WI38 (cell line): ENCODE data around the gene LMX1B.
A peak's percentile ranks its signal among the peaks of the same experiment; 100 is the strongest.

Source experiments
- H3K4me3 ChIP-seq: 2 replicates; pipeline ENCODE4 v1.5.1; 2011; ENCODE audit warnings: low read depth, mild to moderate bottlenecking, control low read depth, low read length
- TF ChIP-seq, protein P1 (sequence below): IDR thresholded peaks from 2 replicates; pipeline ENCODE4 v1.5.1; 2012; ENCODE audit warnings: low read depth, mild to moderate bottlenecking, control low read depth, low read length

LMX1B gene

DNA sequence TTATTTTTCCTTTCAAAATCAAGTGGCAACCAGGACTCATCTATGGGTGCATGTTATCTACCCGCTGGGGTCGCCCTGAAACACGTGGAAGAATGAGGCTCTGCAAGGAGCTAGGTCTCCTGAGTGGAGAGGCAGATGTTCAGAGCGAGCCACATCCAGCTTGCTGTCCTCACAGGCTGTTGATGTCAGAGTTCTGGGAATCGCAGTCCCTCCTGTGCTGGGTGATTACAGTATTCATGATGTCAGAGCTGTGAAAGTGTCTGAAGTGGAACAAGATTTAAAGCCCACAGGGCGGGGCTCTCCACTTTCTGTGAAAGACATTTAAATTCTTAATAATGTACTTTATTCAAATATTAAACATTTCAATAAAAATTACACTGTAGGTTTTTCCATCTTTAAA, 24.4 kb upstream of the LMX1B start:
- H3K4me3 ChIP-seq: no peak overlapping the region
- TF ChIP-seq, protein P1, sequence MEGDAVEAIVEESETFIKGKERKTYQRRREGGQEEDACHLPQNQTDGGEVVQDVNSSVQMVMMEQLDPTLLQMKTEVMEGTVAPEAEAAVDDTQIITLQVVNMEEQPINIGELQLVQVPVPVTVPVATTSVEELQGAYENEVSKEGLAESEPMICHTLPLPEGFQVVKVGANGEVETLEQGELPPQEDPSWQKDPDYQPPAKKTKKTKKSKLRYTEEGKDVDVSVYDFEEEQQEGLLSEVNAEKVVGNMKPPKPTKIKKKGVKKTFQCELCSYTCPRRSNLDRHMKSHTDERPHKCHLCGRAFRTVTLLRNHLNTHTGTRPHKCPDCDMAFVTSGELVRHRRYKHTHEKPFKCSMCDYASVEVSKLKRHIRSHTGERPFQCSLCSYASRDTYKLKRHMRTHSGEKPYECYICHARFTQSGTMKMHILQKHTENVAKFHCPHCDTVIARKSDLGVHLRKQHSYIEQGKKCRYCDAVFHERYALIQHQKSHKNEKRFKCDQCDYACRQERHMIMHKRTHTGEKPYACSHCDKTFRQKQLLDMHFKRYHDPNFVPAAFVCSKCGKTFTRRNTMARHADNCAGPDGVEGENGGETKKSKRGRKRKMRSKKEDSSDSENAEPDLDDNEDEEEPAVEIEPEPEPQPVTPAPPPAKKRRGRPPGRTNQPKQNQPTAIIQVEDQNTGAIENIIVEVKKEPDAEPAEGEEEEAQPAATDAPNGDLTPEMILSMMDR: no peak

DNA sequence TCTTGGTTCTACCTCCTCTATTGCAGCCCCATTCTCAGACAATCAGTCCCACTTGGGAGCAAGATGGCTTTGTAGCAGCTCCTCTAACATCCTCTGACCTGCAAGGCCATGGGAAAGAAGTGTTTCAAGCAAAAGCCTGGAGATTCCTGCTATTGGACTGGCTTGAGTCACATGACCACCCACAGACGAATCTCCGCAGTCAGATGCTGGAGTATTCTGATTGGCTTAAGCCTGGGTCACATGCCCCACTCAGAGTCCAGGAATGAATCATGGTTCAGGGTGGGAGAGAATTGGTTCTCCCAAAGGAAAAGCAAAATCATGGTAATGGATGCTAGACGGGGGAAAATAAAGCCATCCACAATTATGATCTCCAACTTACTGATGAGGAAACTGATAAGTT, 22.6 kb upstream of the LMX1B start:
- TF ChIP-seq, protein P1: no peak
- no peak overlapping the region for H3K4me3 ChIP-seq

DNA sequence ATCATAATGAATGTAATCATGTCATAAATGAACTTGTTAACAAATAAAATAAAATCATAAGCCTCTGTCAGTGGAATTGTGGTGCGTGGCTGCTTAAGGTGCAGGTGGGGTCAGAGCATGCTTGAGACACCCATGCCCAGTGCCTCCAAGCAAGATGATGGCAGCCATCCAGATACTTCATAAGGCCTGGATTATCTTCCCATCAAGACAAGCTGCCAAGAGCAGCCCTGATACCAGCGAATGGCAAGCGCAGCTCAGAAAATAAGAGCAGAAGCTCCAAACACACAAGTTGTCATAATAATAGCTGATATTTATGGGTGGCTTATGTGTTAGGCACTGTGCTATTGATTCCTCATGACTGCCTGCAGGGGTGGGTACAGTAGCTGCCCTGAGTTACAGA, 21.8 kb upstream of the LMX1B start:
- TF ChIP-seq, protein P1: no peak
- no peak overlapping the region for H3K4me3 ChIP-seq

DNA sequence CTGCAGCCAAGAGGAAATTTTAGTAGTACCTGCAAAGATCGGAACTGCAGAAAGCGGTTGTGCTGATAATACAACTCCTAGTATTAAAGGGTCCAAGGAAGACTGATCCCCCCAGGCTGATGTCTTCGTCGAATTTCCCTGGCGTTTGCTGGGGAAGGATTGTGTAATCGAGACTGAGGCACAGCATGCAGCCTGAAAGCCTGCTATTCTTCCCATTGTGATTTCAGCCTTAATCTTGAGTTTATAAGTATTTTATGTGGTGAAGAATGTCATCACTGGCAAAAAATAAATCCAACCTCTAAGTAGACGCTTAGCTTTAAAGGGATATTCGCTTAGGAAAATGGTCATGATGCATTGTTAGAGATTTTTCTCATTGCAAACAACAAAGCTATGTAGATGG, 21.3 kb upstream of the LMX1B start:
- TF ChIP-seq, protein P1: no peak
- no peak overlapping the region for H3K4me3 ChIP-seq

DNA sequence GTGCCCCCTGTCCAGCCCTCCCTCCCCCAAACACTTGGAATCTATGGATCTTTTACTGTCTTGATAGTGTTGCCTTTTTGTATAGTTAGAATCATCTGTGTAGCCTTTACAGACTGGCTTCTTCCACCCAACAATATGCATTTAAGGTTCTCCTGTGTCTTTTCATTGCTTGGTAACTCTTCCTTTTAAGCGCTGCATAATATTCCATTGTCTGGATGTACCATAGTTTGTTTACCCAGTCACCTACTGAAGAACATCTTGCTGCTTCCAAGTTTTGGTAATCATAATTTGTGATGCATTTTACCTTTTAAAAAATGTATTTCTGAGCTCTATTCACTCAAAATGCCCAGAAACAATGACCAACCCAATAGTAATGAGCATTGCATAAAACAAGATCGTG, 17.7 kb upstream of the LMX1B start:
- TF ChIP-seq, protein P1: no peak
- H3K4me3 ChIP-seq: no peak overlapping the region

DNA sequence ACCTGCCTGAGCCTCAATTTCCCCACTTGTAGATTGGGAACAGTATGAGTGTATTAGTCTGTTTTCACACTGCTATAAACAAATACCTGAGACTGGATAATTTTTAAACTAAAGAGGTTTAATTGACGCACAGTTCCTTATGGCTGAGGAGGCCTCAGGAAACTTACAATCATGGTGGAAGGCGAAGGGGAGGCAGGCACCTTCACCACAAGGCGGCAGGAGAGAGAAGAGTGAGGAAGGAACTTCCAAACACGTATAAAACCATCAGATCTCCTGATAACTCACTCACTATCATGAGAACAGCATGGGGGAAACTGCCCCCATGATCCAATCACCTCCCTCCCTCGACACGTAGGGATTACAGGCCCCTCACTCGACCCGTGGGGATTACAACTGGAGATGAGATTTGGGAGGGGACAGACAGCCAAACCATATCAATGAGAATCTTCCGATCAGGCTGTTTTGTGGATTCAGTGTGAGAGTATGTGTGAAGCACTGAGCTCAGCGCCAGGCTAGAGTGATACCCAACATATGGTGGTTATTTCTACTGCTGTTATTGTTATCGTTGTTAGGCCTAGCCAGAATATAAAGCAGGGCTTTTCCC, 14.6 kb upstream of the LMX1B start:
- TF ChIP-seq, protein P1: peak; percentile 14; the same call in 1 of the 2 replicates
- no peak overlapping the region for H3K4me3 ChIP-seq

DNA sequence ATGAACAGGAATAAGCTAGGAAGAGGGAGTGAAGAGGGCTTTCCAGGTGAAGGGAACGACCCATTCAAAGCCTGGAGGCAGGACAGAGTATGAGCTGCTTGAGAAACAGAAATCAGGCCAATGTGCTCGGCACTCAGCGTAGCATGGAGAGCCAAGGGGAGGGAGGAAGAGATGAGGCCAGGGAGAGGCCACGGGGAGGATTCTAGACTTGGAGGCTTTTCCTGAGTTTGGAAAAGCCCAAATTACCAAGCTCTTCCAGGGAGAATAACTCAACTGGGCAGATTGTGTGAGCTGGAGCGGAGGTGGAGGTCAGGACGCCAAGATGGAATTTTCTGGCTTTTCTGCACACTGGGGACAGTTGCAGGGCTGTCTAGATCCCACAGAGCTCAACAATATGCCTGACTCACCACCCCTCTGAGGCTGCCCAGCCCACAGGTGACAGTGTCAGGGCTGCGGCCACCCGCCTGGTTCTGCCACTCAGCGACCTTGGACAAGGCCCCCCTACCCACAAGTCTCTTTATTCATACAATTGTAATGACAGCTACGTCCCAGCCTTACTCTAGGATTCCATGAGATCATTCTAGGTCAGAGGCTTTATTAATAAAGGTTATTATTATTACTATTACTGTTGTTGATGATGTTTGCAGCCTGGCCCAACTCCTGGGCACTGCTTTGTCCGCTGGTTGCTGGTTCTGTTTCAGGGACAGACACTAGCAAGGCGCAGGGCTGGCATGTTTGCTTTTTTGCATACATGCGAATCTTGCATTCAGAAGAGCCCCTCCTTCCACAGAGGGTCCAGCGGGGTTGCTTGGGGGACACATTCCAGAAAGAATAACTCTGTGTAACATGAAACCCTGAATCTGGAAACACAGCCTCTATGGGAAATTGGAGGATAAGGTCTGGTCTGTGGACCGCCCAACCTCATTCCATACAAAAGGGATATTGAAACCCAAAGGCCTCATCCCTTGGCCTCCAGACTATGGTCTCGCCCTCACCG, 9.4 kb upstream of the LMX1B start:
- TF ChIP-seq, protein P1: no peak
- no peak overlapping the region for H3K4me3 ChIP-seq
